Epithelial cell of proximal tubule (primary cell): Measurements from ENCODE around the gene TTC9. TPM values are rescaled to one million over a fixed set of nuclear protein-coding genes. Genes with fewer than 3 reads are reported as not detected.

Experiments used
- DNase-seq: peaks from one replicate; pipeline ENCODE4 v3.0.0-alpha.2; 2011; ENCODE audit warnings: low read depth
- H3K4me3 ChIP-seq: 2 replicates; pipeline ENCODE4 v1.5.1; 2011; ENCODE audit warnings: low read depth, mild to moderate bottlenecking, low read length
- total RNA-seq: library from RNA; depleted of rRNA; stranded (reverse); fragments of >200 nt; gene quantifications from 2 replicates; pipeline ENCODE4 v1.2.3, GENCODE V29; 2015
- TF ChIP-seq, protein P1 (sequence below): conservative IDR thresholded peaks from 2 replicates; pipeline ENCODE4 v1.5.1; 2012; ENCODE audit warnings: low read depth, mild to moderate bottlenecking, low read length

Gene TTC9
- total RNA-seq, 1 donor from 2014 or later, result 24.8 TPM

DNA sequence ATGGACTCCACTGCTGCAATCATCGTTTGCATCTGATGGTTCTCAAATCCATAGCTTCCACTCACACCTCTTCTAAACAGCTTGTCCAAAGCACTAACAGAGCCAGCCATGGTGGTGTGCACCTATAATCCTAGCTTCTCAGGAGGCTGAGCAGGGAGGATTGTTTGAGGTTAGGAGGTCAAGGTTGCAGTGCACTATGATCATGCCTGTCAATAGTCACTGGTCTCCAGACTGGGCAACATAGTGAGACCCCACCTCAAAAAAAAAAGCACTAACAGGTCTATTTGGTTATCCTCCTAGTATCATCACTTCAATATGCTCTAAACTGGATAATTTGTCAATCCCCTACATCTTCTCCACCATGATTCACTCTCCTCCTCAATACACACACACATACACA lies 63.2 kb downstream of the TTC9 start:
- no peak overlapping the region for H3K4me3 ChIP-seq
- DNase-seq, result no peak
- TF ChIP-seq, protein P1, sequence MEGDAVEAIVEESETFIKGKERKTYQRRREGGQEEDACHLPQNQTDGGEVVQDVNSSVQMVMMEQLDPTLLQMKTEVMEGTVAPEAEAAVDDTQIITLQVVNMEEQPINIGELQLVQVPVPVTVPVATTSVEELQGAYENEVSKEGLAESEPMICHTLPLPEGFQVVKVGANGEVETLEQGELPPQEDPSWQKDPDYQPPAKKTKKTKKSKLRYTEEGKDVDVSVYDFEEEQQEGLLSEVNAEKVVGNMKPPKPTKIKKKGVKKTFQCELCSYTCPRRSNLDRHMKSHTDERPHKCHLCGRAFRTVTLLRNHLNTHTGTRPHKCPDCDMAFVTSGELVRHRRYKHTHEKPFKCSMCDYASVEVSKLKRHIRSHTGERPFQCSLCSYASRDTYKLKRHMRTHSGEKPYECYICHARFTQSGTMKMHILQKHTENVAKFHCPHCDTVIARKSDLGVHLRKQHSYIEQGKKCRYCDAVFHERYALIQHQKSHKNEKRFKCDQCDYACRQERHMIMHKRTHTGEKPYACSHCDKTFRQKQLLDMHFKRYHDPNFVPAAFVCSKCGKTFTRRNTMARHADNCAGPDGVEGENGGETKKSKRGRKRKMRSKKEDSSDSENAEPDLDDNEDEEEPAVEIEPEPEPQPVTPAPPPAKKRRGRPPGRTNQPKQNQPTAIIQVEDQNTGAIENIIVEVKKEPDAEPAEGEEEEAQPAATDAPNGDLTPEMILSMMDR, result no peak

DNA sequence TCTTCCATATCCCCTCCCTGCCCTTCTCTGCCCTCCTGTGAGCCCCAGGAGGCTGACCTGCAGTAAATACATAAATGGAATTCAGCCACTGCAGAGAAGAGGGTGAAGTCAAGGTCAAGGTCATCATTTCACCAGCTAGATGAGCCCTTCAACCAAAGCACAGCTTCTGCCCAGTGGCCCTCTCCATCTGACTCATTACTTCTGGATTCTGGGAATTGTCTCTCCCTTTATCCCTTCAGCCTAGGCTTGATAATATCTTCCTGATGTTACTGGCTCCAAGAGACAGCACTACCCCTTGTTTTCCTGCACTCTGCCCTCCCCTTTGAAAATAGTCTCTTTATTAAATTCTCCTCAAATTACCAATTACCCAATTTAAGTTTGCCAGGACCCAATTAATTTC lies 64.5 kb downstream of the TTC9 start:
- DNase-seq, result no peak
- no peak overlapping the region for H3K4me3 ChIP-seq
- TF ChIP-seq, protein P1, result no peak

DNA sequence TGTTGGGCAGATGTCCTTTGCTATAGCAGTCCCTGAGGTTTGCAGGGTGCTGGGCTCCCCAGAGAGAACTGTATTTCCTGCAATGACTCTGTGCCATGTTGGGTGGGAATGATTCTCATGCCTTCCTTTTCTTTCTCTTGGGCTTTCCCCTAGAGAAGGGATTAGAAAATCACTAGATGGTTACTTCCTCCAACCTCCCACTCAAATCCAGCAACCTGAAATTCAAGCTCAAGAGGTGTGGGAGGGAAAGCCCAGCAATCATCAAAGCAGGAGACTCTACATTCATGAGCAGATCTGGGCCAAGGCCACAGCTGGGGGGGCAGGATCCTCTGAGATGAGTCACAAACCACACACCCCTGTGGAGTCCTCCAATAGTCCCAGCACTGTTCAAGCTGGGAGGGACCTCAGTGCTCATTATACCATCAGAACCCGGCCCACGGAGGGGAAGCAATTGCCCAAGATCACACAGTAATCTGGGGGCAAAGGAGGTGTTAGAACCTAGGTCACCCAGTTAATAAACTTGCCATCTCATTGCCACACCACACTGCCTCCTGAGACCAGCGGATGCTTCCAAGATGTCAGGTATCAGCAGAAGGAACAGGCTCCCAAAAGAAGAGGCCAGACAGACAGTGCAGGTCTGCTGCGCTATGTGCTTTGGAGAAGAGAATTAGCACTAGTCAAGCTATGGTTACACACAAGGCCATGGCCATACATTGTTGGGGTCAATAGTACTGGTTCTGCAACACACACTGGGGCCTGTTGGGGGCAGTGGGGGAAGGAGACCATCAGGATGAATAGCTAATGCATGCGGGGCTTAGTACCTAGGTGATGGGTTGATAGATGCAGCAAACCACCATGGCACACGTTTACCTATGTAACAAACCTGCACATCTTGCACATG lies 65.7 kb downstream of the TTC9 start:
- peak; percentile 65 for DNase-seq

DNA sequence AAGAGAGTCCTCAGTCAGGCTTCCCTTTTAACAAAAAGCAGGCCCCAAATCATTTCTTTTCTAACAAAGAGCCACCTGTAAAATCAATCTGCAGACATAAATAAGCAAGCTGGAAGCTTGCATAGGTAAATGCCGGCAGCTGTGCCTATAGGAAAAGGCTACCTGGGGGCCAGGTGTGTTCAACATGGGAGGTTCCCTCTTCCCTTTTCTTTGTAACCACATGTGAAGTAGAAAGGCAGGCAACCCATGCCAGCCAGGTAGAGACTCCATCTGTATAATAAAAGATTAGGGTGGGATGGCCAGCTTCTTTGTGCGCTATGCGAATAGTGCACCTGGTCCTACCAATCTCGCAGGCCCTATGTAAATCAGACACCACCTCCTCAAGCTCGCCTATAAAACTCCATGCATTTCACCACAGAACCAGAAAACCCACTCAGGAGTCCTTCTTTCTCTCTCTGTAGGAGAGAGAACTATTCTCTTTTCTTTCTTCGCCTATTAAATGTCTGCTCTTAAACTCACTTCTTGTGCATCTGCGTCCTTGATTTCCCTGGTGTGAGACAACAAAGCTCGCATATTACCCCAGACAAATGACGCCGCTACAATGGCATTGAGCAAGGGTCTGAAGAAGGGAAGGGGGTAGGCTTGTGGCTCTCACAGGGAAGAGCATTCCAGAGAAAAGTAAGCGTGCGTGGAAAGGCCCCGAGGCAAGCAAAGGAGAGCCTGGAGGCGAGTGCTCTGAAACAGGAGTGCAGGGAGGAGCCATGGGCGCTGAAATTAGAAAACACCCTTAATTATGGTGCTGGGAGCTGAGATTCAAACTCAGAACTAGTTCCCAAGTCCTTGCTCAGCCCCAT lies 67.2 kb downstream of the TTC9 start:
- TF ChIP-seq, protein P1, result no peak
- no peak for DNase-seq
- H3K4me3 ChIP-seq, result no peak overlapping the region

More for the DNA sequence above, 65.7 kb downstream of the TTC9 start:
- H3K4me3 ChIP-seq, result no peak overlapping the region
- TF ChIP-seq, protein P1, result no peak

DNA sequence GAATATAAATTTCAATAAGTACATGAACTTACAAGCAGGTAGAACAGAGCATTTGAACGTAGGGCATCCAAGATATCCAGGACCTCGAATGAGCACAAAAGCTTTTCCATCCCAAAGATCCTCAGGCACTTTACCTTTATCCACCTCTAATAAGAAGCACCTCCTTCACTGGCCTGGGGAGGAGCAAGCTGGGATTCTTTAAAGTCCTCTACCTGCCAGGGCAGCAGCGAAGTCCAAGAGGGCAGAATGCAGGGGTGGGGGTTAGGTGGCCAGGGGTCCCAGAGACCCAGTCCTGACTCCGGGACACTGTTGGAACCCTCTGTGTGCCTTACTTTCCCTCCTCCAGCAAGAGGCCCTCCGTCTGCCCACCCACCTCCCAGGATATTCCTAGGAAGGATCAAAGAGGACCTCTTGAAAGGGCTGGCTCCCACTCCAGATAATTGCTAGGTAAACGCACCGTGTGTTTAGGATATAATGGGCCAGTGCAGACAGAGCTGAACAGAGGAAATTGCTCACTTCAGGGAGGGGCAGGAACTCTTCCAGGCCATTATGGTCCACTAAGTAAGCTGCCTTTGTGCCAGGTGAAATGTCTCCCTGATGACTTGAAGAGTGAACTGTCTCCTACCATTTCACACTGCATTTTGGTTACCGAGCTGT lies 68.1 kb downstream of the TTC9 start:
- TF ChIP-seq, protein P1, result no peak
- no peak overlapping the region for H3K4me3 ChIP-seq
- DNase-seq, result no peak

DNA sequence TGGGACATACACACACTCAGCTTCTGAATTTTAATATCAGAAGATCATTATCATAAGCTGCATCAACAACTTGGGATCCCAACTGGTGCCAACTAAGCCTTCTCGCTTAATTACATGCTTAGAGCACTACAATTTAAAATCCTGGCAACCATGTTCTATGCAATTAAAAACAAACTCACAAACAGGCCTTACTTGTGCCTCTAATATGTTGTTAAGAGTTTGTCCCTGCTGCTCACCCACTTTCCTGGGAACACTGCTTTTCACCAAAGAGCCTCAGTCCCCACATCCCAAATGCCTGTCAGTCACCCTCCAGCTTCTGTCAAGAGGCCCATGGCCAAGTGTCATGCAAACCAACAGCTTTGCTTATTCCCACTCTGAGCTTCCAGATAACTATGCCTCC lies 69.7 kb downstream of the TTC9 start:
- DNase-seq, result no peak
- TF ChIP-seq, protein P1, result no peak
- no peak overlapping the region for H3K4me3 ChIP-seq
